Gastrocnemius medialis (tissue), 4 donors: Measurements from ENCODE around the gene PIK3C3.

Experiments used
- CTCF ChIP-seq, 5 experiments: fragments of 450-650 bp in 3 of 5; fragments of 200-600 bp in 2 of 5; sonication (generic) in 2 of 5; IDR thresholded peaks in 4 of 5; conservative IDR thresholded peaks in 1 of 5; 1 replicate in 4 of 5; 2 replicates in 1 of 5; pipeline ENCODE4 v1.5.1; 2016 to 2019; ENCODE audit warnings: antibody characterized with exemption in 5 of 5, mild to moderate bottlenecking in 3 of 5, moderate library complexity in 3 of 5
- POLR2A ChIP-seq, 2 donors: fragments of 450-650 bp; IDR thresholded peaks; one replicate each; pipeline ENCODE4 v1.6.1; 2017; ENCODE audit warnings: antibody characterized with exemption in 2 of 2, mild to moderate bottlenecking in 2 of 2, moderate library complexity in 2 of 2

GRCh38 chr18:42051411-42051810 lies 96.4 kb downstream of the PIK3C3 start:
- TF ChIP-seq POLR2A (IDR thresholded peaks at IDR 0.05) (no peak), CTCF (IDR thresholded peaks at IDR 0.05 in 4 of 5, conservative IDR thresholded peaks at IDR 0.05 in 1 of 5) (no peak)
